ENCODE data around the gene OARD1.

DNA sequence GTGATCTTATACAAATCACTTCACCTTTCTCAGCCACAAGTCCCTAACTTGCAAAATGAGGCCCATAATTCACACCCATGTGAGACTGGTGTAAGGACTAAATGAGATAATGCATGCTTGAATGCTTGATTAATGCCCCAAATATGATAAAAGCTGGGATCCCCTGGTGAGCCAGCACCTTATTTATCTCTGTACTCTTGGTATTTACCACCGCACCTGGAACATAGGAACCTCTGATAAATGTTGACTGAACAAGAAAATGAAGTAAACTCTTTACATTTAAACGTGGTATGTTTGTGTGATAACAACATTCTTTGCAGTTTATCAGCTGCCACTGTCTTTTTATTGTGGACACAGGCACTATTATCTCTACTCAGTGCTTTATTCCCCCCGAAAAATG, 21.6 kb downstream of the OARD1 start:
- TF ChIP-seq, protein P1, sequence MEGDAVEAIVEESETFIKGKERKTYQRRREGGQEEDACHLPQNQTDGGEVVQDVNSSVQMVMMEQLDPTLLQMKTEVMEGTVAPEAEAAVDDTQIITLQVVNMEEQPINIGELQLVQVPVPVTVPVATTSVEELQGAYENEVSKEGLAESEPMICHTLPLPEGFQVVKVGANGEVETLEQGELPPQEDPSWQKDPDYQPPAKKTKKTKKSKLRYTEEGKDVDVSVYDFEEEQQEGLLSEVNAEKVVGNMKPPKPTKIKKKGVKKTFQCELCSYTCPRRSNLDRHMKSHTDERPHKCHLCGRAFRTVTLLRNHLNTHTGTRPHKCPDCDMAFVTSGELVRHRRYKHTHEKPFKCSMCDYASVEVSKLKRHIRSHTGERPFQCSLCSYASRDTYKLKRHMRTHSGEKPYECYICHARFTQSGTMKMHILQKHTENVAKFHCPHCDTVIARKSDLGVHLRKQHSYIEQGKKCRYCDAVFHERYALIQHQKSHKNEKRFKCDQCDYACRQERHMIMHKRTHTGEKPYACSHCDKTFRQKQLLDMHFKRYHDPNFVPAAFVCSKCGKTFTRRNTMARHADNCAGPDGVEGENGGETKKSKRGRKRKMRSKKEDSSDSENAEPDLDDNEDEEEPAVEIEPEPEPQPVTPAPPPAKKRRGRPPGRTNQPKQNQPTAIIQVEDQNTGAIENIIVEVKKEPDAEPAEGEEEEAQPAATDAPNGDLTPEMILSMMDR (IDR thresholded peaks at IDR 0.05) = no peak
- no peak for TF ChIP-seq POLR2A (IDR thresholded peaks at IDR 0.05)
